A172 (cell line): ENCODE data around the gene RHOT2. TPM values are rescaled to one million over a fixed set of nuclear protein-coding genes. Genes with fewer than 3 reads are reported as not detected.

Source experiments
- DNase-seq: peaks from one replicate; pipeline ENCODE4 v3.0.0-alpha.2; 2015; ENCODE audit warnings: low spot score
- total RNA-seq: library from RNA; depleted of rRNA; stranded (reverse); fragments of >200 nt; shearing (Covaris generic); gene quantifications from 2 replicates; pipeline ENCODE4 v1.2.3, GENCODE V29; 2014; rRNA removed

RHOT2 gene
- 38.5 and 41.2 TPM in 2 replicates for total RNA-seq

GRCh38 chr16:667780-668518 is at the start of gene RHOT2:
TSS of gene RHOT2 (plus strand) at chr16:668132. CDS start at chr16:668200, 68 bp downstream.
- DNase-seq = peak; percentile 75

- no peak for DNase-seq
Measured at GRCh38 chr16:619476-620100, 48.3 kb upstream of the RHOT2 start.

GRCh38 chr16:620700-621525 is 47.0 kb upstream of the RHOT2 start:
- no peak for DNase-seq

- no peak for DNase-seq
Measured at GRCh38 chr16:621526-622105, 46.3 kb upstream of the RHOT2 start.

GRCh38 chr16:622920-623280 is 45.0 kb upstream of the RHOT2 start:
- DNase-seq = no peak

GRCh38 chr16:624526-625070 is 43.3 kb upstream of the RHOT2 start:
- no peak for DNase-seq

GRCh38 chr16:625117-625976 is 42.6 kb upstream of the RHOT2 start:
- DNase-seq = no peak

GRCh38 chr16:625977-626765 is 41.8 kb upstream of the RHOT2 start:
- DNase-seq = no peak

- DNase-seq = peak; percentile 99
Measured at GRCh38 chr16:626787-627453, 41.0 kb upstream of the RHOT2 start.

GRCh38 chr16:627454-628239 is 40.3 kb upstream of the RHOT2 start:
- peak; percentile 83 for DNase-seq

- no peak for DNase-seq
Measured at GRCh38 chr16:628321-629061, 39.4 kb upstream of the RHOT2 start.

- no peak for DNase-seq
Measured at GRCh38 chr16:629185-629832, 38.6 kb upstream of the RHOT2 start.

GRCh38 chr16:629833-630248 is 38.1 kb upstream of the RHOT2 start:
- DNase-seq = no peak

- no peak for DNase-seq
Measured at GRCh38 chr16:630249-630814, 37.6 kb upstream of the RHOT2 start.

- DNase-seq = no peak
Measured at GRCh38 chr16:630815-631405, 37.0 kb upstream of the RHOT2 start, which contains the start of gene WFIKKN1. TSS of gene WFIKKN1 (plus strand) at chr16:630985. CDS start at chr16:631254, 269 bp downstream.

GRCh38 chr16:631808-632358 is 36.0 kb upstream of the RHOT2 start:
- DNase-seq = no peak
